NCI-H345 (cell line): Measurements from ENCODE around the gene LRRC61.
"Not testable (repeated sequence)": the region's sequence is repeated elsewhere in the genome, so short reads cannot be mapped to it uniquely, and the experiment has no call there.

ENCODE experiments used
- DNase-seq: peaks from one replicate; lab custom pipeline; 2025; lab: John Stamatoyannopoulos, UW

LRRC61 gene

DNA sequence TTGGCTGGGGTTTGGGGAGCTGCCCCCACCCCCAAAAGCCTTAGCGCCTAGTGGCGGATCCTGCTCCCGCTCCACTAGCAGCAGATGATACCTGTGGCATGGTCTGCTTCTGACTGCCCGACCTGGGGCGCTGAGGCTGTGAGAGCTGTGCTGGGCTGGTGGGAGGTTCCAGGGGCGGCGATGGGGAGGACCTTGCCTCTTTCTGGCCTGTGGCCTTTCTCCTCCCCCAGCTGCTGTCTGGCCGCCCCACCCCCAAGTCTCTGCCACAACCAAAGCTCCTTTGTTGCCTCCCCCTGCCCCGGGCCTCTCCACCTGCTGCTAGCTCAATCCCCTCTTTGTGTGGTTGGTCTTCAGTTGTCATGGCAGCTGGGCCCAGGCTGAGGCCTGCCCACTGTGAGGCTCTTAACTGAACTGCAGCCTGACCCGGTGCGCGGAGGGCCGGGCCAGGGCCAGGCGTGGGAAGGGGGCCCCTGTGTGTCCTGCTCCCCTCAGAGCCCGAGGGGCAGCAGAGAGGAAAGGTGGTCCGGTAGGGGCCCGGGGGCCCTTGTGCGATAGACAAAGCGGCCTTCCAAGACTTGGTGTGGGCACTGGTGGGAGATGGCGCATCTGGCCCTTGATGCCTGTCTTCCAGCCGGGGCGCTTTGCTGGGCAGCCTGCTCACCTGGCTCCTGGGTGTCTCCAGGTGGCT lies 60.7 kb downstream of the LRRC61 start:
- DNase-seq, result peak; percentile 85

DNA sequence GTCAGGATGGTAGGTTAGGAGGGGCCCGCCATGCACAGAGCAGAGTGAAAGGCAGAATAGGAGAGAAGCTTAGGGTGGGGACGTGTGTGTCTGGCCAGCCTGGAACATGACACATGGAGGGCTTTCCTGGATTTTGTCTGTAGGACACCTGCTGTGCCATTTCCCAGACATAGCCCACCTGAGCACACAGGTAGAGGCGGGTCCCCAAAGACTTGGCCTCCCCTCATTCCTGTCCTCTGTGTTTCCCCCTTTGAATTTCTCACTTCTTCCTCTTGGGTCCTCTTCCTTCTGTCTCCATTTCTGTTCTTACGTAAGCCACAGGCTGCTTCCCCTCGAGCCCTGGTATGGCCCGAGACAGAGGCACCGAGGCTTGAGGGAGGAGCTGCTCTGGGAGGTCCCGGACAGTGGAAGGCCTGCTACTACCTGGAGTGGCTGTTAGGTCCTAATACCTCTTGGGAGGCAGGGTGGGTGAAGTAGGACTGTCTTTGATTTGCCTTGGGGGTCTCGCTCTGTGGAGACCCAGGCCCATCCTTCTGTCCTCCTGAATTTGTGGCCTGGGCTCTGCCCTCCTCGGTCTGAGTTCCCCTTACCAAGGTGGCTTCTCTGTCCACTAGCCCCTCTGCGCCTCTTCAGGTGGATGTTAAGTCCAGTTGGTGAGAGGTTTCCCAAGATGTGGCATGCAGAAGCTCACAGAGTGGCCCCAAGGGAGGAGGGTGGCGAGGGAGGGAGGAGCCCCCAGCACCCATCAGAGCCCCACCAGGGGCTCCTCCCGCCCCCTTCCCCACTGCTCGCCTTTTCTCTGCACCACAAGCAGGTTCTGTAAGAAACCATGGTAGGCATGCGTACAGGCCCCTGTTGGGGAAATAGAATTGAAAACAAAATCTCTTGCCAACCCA lies 61.5 kb downstream of the LRRC61 start:
- DNase-seq, result no peak

DNA sequence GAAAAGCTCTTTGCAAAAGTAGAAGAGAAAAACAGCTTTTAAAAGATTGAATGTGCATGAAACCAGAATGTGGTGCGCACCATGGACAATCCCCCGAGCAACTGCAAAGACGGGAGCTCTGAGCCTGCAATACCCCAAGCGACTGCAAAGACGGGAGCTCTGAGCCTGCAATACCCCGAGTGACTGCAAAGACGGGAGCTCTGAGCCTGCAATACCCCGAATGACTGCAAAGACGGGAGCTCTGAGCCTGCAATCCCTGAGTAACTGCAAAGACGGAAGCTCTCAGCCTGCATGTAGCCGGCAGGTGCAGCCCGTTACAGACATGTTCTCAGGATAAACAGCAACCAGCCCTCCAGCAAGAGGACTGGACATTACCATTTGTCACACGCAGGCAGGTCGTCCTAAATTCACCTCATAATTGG lies 62.2 kb downstream of the LRRC61 start:
- DNase-seq, result no peak

DNA sequence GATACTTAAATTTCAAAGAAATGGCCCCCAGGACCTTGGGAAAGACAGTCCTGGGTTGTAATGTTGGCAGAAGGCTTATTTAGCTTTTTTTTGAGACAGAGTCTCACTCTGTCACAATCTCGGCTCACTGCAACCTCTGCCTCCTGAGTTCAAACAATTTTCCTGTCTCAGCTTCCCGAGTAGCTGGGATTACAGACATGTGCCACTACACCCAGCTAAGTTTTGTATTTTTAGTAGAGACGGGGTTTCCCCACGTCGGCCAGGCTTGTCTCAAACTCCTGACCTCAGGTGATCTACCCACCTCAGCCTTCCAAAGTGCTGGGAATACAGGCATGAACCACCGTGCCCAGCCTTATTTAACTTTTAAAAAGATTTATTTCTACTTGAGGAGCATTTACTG lies 62.7 kb downstream of the LRRC61 start:
- not testable (repeated sequence) for DNase-seq
